Panc1 (cell line): ENCODE results near the gene TPI1. TPM values are rescaled to one million over a fixed set of nuclear protein-coding genes. Genes with fewer than 3 reads are reported as not detected.

Experiments
- ATAC-seq: fragments of 200-7000 bp; cut with Tn5 transposase; 2 replicates; pipeline ENCODE4 v1.9.1; 2020; ENCODE audit warnings: mild to moderate bottlenecking, moderate library complexity
- BruUV-seq: library from RNA; stranded (reverse); fragments of 400-500 nt; replicated peaks from 2 replicates; lab custom pipeline; 2021; lab: Mats Ljungman, UMichigan
- CTCF ChIA-PET: fragments of 300-600 bp; sonication (Branson Sonifier 250); formaldehyde crosslinking; loops from one replicate; lab custom pipeline; 2022; ENCODE audit warnings: antibody characterized with exemption; lab: Charles Lee
- POLR2A ChIA-PET: fragments of 300-600 bp; sonication (Branson Sonifier 250); formaldehyde crosslinking; loops from one replicate; lab custom pipeline; 2022; ENCODE audit warnings: antibody characterized with exemption; lab: Charles Lee
- DNase-seq: peaks from one replicate; pipeline ENCODE4 v3.0.0-alpha.2; 2010; ENCODE audit warnings: low read depth, low spot score
- H3K27ac ChIP-seq: 2 replicates; pipeline ENCODE4 v1.5.1; 2011; ENCODE audit warnings: mild to moderate bottlenecking, low read length, inconsistent platforms
- H3K27me3 ChIP-seq: fragments of 200-500 bp; sonication (Bioruptor generic); 2 replicates; pipeline ENCODE4 v1.6.0; 2014; ENCODE audit warnings: low read length, inconsistent platforms; ENCODE audit not compliant: control insufficient read depth, insufficient read depth
- H3K36me3 ChIP-seq: fragments of 200-500 bp; sonication (Bioruptor generic); 2 replicates; pipeline ENCODE4 v1.5.1; 2014; ENCODE audit warnings: inconsistent platforms, mild to moderate bottlenecking, low read length, moderate library complexity; ENCODE audit not compliant: control insufficient read depth, insufficient read depth
- H3K4me1 ChIP-seq: 2 replicates; pipeline ENCODE4 v1.5.1; 2011; ENCODE audit warnings: inconsistent platforms, mild to moderate bottlenecking, low read length, moderate library complexity; ENCODE audit not compliant: control insufficient read depth, insufficient read depth
- H3K4me3 ChIP-seq, 2 experiments: 2 replicates each; pipeline ENCODE4 v1.5.1; 2011 to 2012; ENCODE audit warnings: low read depth in 2 of 2, low read length in 2 of 2, mild to moderate bottlenecking in 2 of 2, inconsistent platforms in 1 of 2, moderate library complexity in 1 of 2
- H3K9me3 ChIP-seq: fragments of 200-500 bp; sonication (Bioruptor generic); 2 replicates; pipeline ENCODE4 v1.5.1; 2014; ENCODE audit warnings: low read depth, mild to moderate bottlenecking, inconsistent platforms, low read length, moderate library complexity; ENCODE audit not compliant: control insufficient read depth, insufficient read depth
- CTCF ChIP-seq: fragments of 450-650 bp; IDR thresholded peaks from 2 replicates; pipeline ENCODE4 v1.5.1; 2017; ENCODE audit warnings: mild to moderate bottlenecking
- POLR2AphosphoS5 ChIP-seq: IDR thresholded peaks from 2 replicates; pipeline ENCODE4 v1.6.1; 2012; ENCODE audit warnings: mild to moderate bottlenecking, low read depth, low read length, moderate library complexity
- REST ChIP-seq, 2 experiments: IDR thresholded peaks; 2 replicates each; pipeline ENCODE4 v1.6.1; 2011 to 2012; ENCODE audit warnings: low read depth in 2 of 2, control low read depth in 1 of 2, low read length in 1 of 2, mild to moderate bottlenecking in 1 of 2, moderate library complexity in 1 of 2; ENCODE audit not compliant: insufficient read depth in 1 of 2
- SIN3A ChIP-seq: IDR thresholded peaks from 2 replicates; pipeline ENCODE4 v1.6.1; 2012; ENCODE audit warnings: low read depth, mild to moderate bottlenecking, low read length, moderate library complexity, borderline replicate concordance; ENCODE audit not compliant: insufficient read depth
- TCF7L2 ChIP-seq: IDR thresholded peaks from 2 replicates; pipeline ENCODE4 v1.6.1; 2011; ENCODE audit warnings: mild to moderate bottlenecking, low read depth, low read length, inconsistent platforms
- in situ Hi-C: cut with HindIII; loops from 2 replicates; pipeline ENCODE4 v1.10.0; 2016; ENCODE audit warnings: low sequenced_read_pairs, low pct_unique_long_range_greater_than_20kb
- intact Hi-C: fragments of 100-400 bp; cut with micrococcal nuclease; formaldehyde crosslinking; loops from one replicate; pipeline ENCODE4 v1.10.0; 2022; ENCODE audit not compliant: unreplicated experiment
- total RNA-seq: library from RNA; stranded (reverse); gene quantifications from one replicate; pipeline ENCODE4 v1.2.1, GENCODE V29; 2021; ENCODE audit not compliant: unreplicated experiment

The TPI1 gene
- total RNA-seq, 1 experiment from 2014 or later: 693 TPM

GRCh38 chr12:6824901-6825381 lies 42.4 kb upstream of the TPI1 start:
- ChIA-PET CTCF (interaction anchor here (0.6 to 1.3 kb wide), 2 partner anchors 71 to 119 kb away, joined by 5 to 11 read pairs; partner anchors contain the start of gene MLF2), POLR2A (no interaction called here)
- no peak for TF ChIP-seq REST (IDR thresholded peaks at IDR 0.05; ENCODE audit: insufficient read depth in 1 of 2, low read depth in 2 of 2, low read length in 1 of 2)
- Histone ChIP-seq H3K4me3 (peak overlapping the region in 1 of 2 experiments; percentile 27; a peak in 1 of 4 replicates), H3K27me3 (no peaks in the 10 kb centered on the region), H3K4me1 (peaks cover 10% of the 10 kb centered on the region; the same call in 1 of the 2 replicates), H3K9me3 (no peaks in the 10 kb centered on the region), H3K36me3 (no peaks in the 10 kb centered on the region), H3K27ac (no peak overlapping the region)
- in situ Hi-C loops: no loop called here
- TSS peak; percentile 56 for BruUV-seq
- intact Hi-C loops: loop anchor here (1.0 to 5.0 kb wide), 2 partner anchors 73 to 89 kb away; partner anchors contain the start of gene MLF2
- peak; percentile 28; the same call in 1 of the 2 replicates for ATAC-seq
- DNase-seq: no peak

GRCh38 chr12:6825398-6826124 lies 41.8 kb upstream of the TPI1 start:
- Histone ChIP-seq H3K4me3 (peak overlapping the region in 1 of 2 experiments; percentile 27; a peak in 1 of 4 replicates), H3K27me3 (no peaks in the 10 kb centered on the region), H3K4me1 (peaks cover 10% of the 10 kb centered on the region; the same call in 1 of the 2 replicates), H3K27ac (no peak overlapping the region), H3K36me3 (no peaks in the 10 kb centered on the region), H3K9me3 (no peaks in the 10 kb centered on the region)
- intact Hi-C loops (loop anchor here (1.0 to 5.0 kb wide), 2 partner anchors 73 to 89 kb away; partner anchors contain the start of gene MLF2), in situ Hi-C loops (no loop called here)
- ChIA-PET CTCF (interaction anchor here (1.3 kb wide), 1 partner anchor 72 kb away, joined by 5 read pairs; the partner anchor contains the start of gene MLF2), POLR2A (no interaction called here)
- DNase-seq (no peak), ATAC-seq (peak; percentile 79)
- BruUV-seq: no TSS peak
- peak; percentile 90 for TF ChIP-seq CTCF
- no peak for TF ChIP-seq TCF7L2

GRCh38 chr12:6826125-6826733 lies 41.1 kb upstream of the TPI1 start:
- H3K36me3 ChIP-seq: no peaks in the 10 kb centered on the region
- TF ChIP-seq TCF7L2 (no peak), SIN3A (no peak), POLR2AphosphoS5 (no peak), REST (IDR thresholded peaks at IDR 0.05; ENCODE audit: insufficient read depth in 1 of 2, low read depth in 2 of 2, low read length in 1 of 2) (no peak), CTCF (no peak)
- no peaks in the 10 kb centered on the region for H3K9me3 ChIP-seq
- DNase-seq: no peak
- BruUV-seq: no TSS peak
- CTCF ChIA-PET: no interaction called here
- H3K27me3 ChIP-seq: no peaks in the 10 kb centered on the region
- no peak overlapping the region for H3K27ac ChIP-seq
- POLR2A ChIA-PET: no interaction called here
- no peak for ATAC-seq
- peaks cover 10% of the 10 kb centered on the region; the same call in 1 of the 2 replicates for H3K4me1 ChIP-seq
- in situ Hi-C loops (no loop called here), intact Hi-C loops (loop anchor here (5.0 kb wide), 1 partner anchor 74 kb away; the partner anchor contains the start of gene MLF2)
- H3K4me3 ChIP-seq: no peak overlapping the region
